ENCODE results near the gene SETDB1.
A peak's percentile ranks its signal among the peaks of the same experiment; 100 is the strongest.

SETDB1 gene

GRCh38 chr1:151002611-151003010 lies 76.4 kb downstream of the SETDB1 start:
- no peak for DNase-seq (ENCODE audit: low read depth)
- TF ChIP-seq CTCF (IDR thresholded peaks at IDR 0.05; ENCODE audit: control insufficient read depth, insufficient read depth, low read depth, low read length, missing control alignments): no peak
- no peak overlapping the region for H3K4me3 ChIP-seq (ENCODE audit: control insufficient read depth, low read depth, low read length)

GRCh38 chr1:151003180-151003579 lies 77.0 kb downstream of the SETDB1 start:
- H3K4me3 ChIP-seq (ENCODE audit: control insufficient read depth, low read depth, low read length): no peak overlapping the region
- no peak for TF ChIP-seq CTCF (IDR thresholded peaks at IDR 0.05; ENCODE audit: control insufficient read depth, insufficient read depth, low read depth, low read length, missing control alignments)
- no peak for DNase-seq (ENCODE audit: low read depth)

- no peak for TF ChIP-seq CTCF (IDR thresholded peaks at IDR 0.05; ENCODE audit: control insufficient read depth, insufficient read depth, low read depth, low read length, missing control alignments)
- no peak for DNase-seq (ENCODE audit: low read depth)
- H3K4me3 ChIP-seq (ENCODE audit: control insufficient read depth, low read depth, low read length): peak overlapping the region; percentile 54
Measured at GRCh38 chr1:151005729-151006319, 79.7 kb downstream of the SETDB1 start.

GRCh38 chr1:151006327-151007052 lies 80.3 kb downstream of the SETDB1 start, which contains the start of gene MINDY1:
TSS of gene MINDY1 (minus strand) at chr1:151006902. CDS start at chr1:151002617, 4,285 bp downstream.
- DNase-seq (ENCODE audit: low read depth): peak; percentile 67
- TF ChIP-seq CTCF (IDR thresholded peaks at IDR 0.05; ENCODE audit: control insufficient read depth, insufficient read depth, low read depth, low read length, missing control alignments): peak; percentile 55
- peak within 1 kb of the TSS; percentile 54 for H3K4me3 ChIP-seq (ENCODE audit: control insufficient read depth, low read depth, low read length)

- TF ChIP-seq CTCF (IDR thresholded peaks at IDR 0.05; ENCODE audit: control insufficient read depth, insufficient read depth, low read depth, low read length, missing control alignments): no peak
- peak overlapping the region; percentile 93 for H3K4me3 ChIP-seq (ENCODE audit: control insufficient read depth, low read depth, low read length)
- DNase-seq (ENCODE audit: low read depth): no peak
Measured at GRCh38 chr1:151007853-151008243, 81.7 kb downstream of the SETDB1 start.

- peak; percentile 80 for DNase-seq (ENCODE audit: low read depth)
- TF ChIP-seq CTCF (IDR thresholded peaks at IDR 0.05; ENCODE audit: control insufficient read depth, insufficient read depth, low read depth, low read length, missing control alignments): no peak
- peak within 1 kb of the TSS; percentile 93 for H3K4me3 ChIP-seq (ENCODE audit: control insufficient read depth, low read depth, low read length)
Measured at GRCh38 chr1:151008244-151009205, 82.4 kb downstream of the SETDB1 start, which contains the start of gene PRUNE1. TSS of gene PRUNE1 (plus strand) at chr1:151008449. CDS start at chr1:151008633, 184 bp downstream.

All from AG09309 (cell line).